Trophoblast cell (in vitro differentiated cells and primary cell): Measurements from ENCODE around the gene CDCP1.
"Not testable (repeated sequence)": the region's sequence is repeated elsewhere in the genome, so short reads cannot be mapped to it uniquely, and the experiment has no call there.

Source experiments
- DNase-seq, 2 donors: peaks; one replicate each; pipeline ENCODE4 v3.0.0-alpha.2; 2016
- H2AFZ ChIP-seq: 2 replicates; pipeline ENCODE4 v1.6.1; 2013; ENCODE audit warnings: low read length, moderate library complexity, mild to moderate bottlenecking; ENCODE audit not compliant: insufficient read depth, poor library complexity
- H2AK5ac ChIP-seq: 2 replicates; pipeline ENCODE4 v1.6.1; 2013; ENCODE audit warnings: mild to moderate bottlenecking, low read length
- H2BK120ac ChIP-seq: 2 replicates; pipeline ENCODE4 v1.6.1; 2013; ENCODE audit warnings: low read length, mild to moderate bottlenecking, moderate library complexity; ENCODE audit not compliant: insufficient read depth, poor library complexity
- H2BK12ac ChIP-seq: 2 replicates; pipeline ENCODE4 v1.6.1; 2013; ENCODE audit warnings: mild to moderate bottlenecking, low read length, moderate library complexity
- H2BK5ac ChIP-seq: 2 replicates; pipeline ENCODE4 v1.6.1; 2013; ENCODE audit warnings: low read length, low read depth, moderate library complexity, mild to moderate bottlenecking; ENCODE audit not compliant: poor library complexity
- H3K14ac ChIP-seq: 2 replicates; pipeline ENCODE4 v1.6.1; 2013; ENCODE audit warnings: mild to moderate bottlenecking, low read length
- H3K18ac ChIP-seq: 2 replicates; pipeline ENCODE4 v1.6.1; 2013; ENCODE audit warnings: mild to moderate bottlenecking, low read length
- H3K23ac ChIP-seq: 2 replicates; pipeline ENCODE4 v1.6.1; 2013; ENCODE audit warnings: low read length
- H3K27ac ChIP-seq: 2 replicates; pipeline ENCODE4 v1.5.1; 2013; ENCODE audit warnings: low read depth, mild to moderate bottlenecking, inconsistent platforms, low read length, moderate library complexity
- H3K27me3 ChIP-seq: 2 replicates; pipeline ENCODE4 v1.6.1; 2013; ENCODE audit warnings: inconsistent platforms, mild to moderate bottlenecking, low read length, moderate library complexity; ENCODE audit not compliant: insufficient read depth
- H3K36me3 ChIP-seq, 2 experiments: 1 replicate in 1 of 2; 2 replicates in 1 of 2; pipeline ENCODE4 v1.6.1; 2013; ENCODE audit warnings: low read length in 2 of 2, mild to moderate bottlenecking in 2 of 2, moderate library complexity in 1 of 2; ENCODE audit not compliant: insufficient read depth in 2 of 2, control insufficient read depth in 1 of 2
- H3K4ac ChIP-seq: 2 replicates; pipeline ENCODE4 v1.6.1; 2013; ENCODE audit warnings: low read depth, mild to moderate bottlenecking, low read length, moderate library complexity
- H3K4me1 ChIP-seq, 2 experiments: 1 replicate in 1 of 2; 2 replicates in 1 of 2; pipeline ENCODE4 v1.6.1; 2013; ENCODE audit warnings: low read length in 2 of 2, mild to moderate bottlenecking in 2 of 2, moderate library complexity in 1 of 2; ENCODE audit not compliant: insufficient read depth in 2 of 2, control insufficient read depth in 1 of 2
- H3K4me2 ChIP-seq: 2 replicates; pipeline ENCODE4 v1.6.1; 2013; ENCODE audit warnings: inconsistent platforms, mild to moderate bottlenecking, low read length, moderate library complexity
- H3K4me3 ChIP-seq: 2 replicates; pipeline ENCODE4 v1.5.1; 2013; ENCODE audit warnings: mild to moderate bottlenecking, low read depth, low read length, inconsistent platforms
- H3K79me1 ChIP-seq: one replicate; pipeline ENCODE4 v1.6.1; 2013; ENCODE audit warnings: low read length
- H3K79me2 ChIP-seq: 2 replicates; pipeline ENCODE4 v1.6.1; 2013; ENCODE audit warnings: low read length, mild to moderate bottlenecking; ENCODE audit not compliant: control insufficient read depth, insufficient read depth, poor library complexity
- H3K9ac ChIP-seq: 2 replicates; pipeline ENCODE4 v1.6.1; 2013; ENCODE audit warnings: mild to moderate bottlenecking, low read length
- H3K9me3 ChIP-seq: 2 replicates; pipeline ENCODE4 v1.6.1; 2013; ENCODE audit warnings: low read depth, mild to moderate bottlenecking, control low read depth, inconsistent platforms, low read length; ENCODE audit not compliant: insufficient read depth
- H4K12ac ChIP-seq: 2 replicates; pipeline ENCODE4 v1.6.1; 2013; ENCODE audit warnings: low read depth, mild to moderate bottlenecking, low read length, moderate library complexity
- H4K8ac ChIP-seq: 2 replicates; pipeline ENCODE4 v1.6.1; 2013; ENCODE audit warnings: low read depth, mild to moderate bottlenecking, low read length, moderate library complexity
- H4K91ac ChIP-seq: one replicate; pipeline ENCODE4 v1.6.1; 2013; ENCODE audit warnings: low read depth, mild to moderate bottlenecking, low read length, moderate library complexity
- WGBS: extraction: QIAGEN DNeasy Blood & Tissue Kit; methylation state at CpG from one replicate; pipeline ENCODE4 v1.1.7; 2013; ENCODE audit warnings: missing lambda C conversion rate; ENCODE audit not compliant: insufficient read length, insufficient coverage; ENCODE audit errors: extremely low coverage; 5-methylcytosine and 5-hydroxymethylcytosine counted together

Gene CDCP1

DNA sequence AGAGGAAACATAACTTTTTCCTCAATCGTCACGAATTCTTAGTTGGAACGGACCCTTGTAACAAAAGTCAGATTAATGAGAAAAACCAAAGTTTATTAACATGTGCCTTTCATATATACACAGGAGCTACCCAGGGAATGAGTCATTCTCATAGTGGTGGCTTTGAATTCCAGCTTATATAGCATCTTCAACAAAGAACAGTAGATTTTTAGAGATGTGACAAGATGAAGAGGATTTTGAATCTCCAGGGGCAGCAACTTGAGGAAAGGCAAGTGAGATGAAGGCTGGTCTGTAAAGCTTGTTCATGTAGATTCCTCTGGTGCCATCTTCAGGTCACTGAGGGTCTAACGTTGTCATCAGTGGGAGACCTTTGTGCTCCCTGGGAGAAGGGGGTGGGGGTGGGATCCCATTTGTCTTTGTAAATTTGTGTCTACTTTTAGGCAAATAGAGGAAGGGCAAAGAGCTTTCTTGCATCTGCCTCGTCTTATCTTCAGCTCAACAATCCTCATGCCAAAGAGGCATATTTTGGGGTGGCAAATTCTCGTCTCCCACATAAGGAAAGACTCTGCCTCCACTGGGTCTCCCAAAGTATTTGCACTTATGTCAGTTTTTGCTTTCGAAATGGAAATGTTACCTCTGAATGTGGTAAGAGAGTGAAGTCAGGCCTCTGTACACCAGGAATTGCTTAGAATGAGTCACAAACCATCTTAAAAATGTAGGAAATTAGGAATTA is 90.6 kb downstream of the CDCP1 start:
- Histone ChIP-seq H4K8ac (no peak overlapping the region), H3K18ac (no peak overlapping the region), H3K79me1 (no peaks in the 10 kb centered on the region), H3K4me1 (no peaks in the 10 kb centered on the region), H3K36me3 (no peaks in the 10 kb centered on the region), H3K23ac (no peak overlapping the region), H4K91ac (no peak overlapping the region), H2BK12ac (no peak overlapping the region), H2BK5ac (no peak overlapping the region), H3K4ac (no peak overlapping the region), H3K79me2 (no peaks in the 10 kb centered on the region), H2AFZ (no peak overlapping the region), H2AK5ac (no peak overlapping the region), H3K4me2 (no peak overlapping the region), H3K9ac (no peak overlapping the region), H3K27ac (no peak overlapping the region), H3K14ac (no peak overlapping the region), H3K27me3 (no peaks in the 10 kb centered on the region), H3K4me3 (no peak overlapping the region), H2BK120ac (no peak overlapping the region), H3K9me3 (no peaks in the 10 kb centered on the region), H4K12ac (no peak overlapping the region)
- peak in 1 of 2 donors; percentile 40 for DNase-seq
- no CpG with 5 or more reads among the region's 7 CpGs for WGBS

DNA sequence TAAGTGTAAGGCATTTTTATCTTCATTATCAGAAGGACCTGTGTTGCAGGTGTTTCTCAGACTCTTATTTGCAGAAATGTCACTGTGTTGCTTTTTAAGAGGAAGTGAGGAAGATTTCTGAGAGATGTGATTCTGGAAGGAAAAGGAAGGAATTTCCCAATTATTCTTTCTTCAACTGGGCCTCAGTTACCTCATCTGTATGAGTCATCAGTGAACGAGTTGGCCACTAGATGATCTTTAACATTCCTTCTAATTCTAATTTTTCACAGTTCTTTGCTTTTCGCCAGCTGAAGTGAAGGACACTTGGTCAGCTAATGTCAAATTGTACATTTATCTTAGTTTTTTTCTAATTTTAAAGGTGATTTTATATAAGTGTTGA is 91.2 kb downstream of the CDCP1 start:
- no peak overlapping the region for H4K8ac ChIP-seq
- no peak overlapping the region for H3K14ac ChIP-seq
- no peak overlapping the region for H2BK12ac ChIP-seq
- no peak overlapping the region for H2BK120ac ChIP-seq
- peak in 1 of 2 donors; percentile 67 for DNase-seq
- H3K79me2 ChIP-seq = no peaks in the 10 kb centered on the region
- no CpG with 5 or more reads among the region's 2 CpGs for WGBS
- H3K9ac ChIP-seq = no peak overlapping the region
- no peak overlapping the region for H2AK5ac ChIP-seq
- H3K4me3 ChIP-seq = no peak overlapping the region
- no peak overlapping the region for H4K12ac ChIP-seq
- H3K18ac ChIP-seq = no peak overlapping the region
- no peak overlapping the region for H2AFZ ChIP-seq
- H2BK5ac ChIP-seq = no peak overlapping the region
- no peaks in the 10 kb centered on the region for H3K27me3 ChIP-seq
- H4K91ac ChIP-seq = no peak overlapping the region
- no peak overlapping the region for H3K23ac ChIP-seq
- no peaks in the 10 kb centered on the region for H3K4me1 ChIP-seq
- H3K27ac ChIP-seq = no peak overlapping the region
- no peak overlapping the region for H3K4ac ChIP-seq
- no peaks in the 10 kb centered on the region for H3K36me3 ChIP-seq
- no peaks in the 10 kb centered on the region for H3K79me1 ChIP-seq
- no peak overlapping the region for H3K4me2 ChIP-seq
- H3K9me3 ChIP-seq = no peaks in the 10 kb centered on the region

DNA sequence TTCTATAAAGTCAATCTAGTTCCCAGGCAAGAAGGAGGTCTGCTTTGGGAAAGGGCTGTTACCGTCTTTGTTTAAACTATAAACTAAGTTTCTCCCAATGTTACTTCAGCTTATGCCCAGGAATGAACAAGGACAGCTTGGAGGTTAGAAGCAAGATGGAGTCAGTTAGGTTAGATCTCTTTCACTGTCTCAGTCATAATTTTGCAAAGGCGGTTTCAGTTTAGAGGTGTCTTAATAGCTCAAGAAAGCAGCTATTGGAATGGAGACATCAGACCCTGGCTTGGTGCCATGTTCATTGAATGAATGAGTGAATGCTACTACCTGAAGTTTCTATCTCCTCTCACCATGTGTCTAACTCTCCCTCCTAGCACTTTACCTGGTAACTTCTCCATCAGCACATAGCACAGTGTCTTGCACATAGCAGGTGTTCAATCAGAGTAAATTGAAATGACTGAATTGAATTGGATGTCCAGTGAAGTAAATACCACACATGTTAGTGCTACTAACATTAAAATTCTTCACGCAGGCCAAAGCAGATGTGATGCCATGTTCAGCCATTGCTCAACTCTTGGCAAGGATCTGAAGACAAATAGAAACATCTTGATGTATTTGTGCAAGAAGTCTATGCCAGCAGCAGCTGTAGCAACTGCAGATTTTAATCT is 91.9 kb downstream of the CDCP1 start:
- H3K4ac ChIP-seq = no peak overlapping the region
- no peak overlapping the region for H3K4me2 ChIP-seq
- H3K27ac ChIP-seq = no peak overlapping the region
- no peak overlapping the region for H2BK12ac ChIP-seq
- no peaks in the 10 kb centered on the region for H3K4me1 ChIP-seq
- H3K36me3 ChIP-seq = no peaks in the 10 kb centered on the region
- H3K9me3 ChIP-seq = no peaks in the 10 kb centered on the region
- H4K12ac ChIP-seq = no peak overlapping the region
- no peak overlapping the region for H2AFZ ChIP-seq
- no CpG with 5 or more reads among the region's 3 CpGs for WGBS
- no peaks in the 10 kb centered on the region for H3K79me1 ChIP-seq
- H3K27me3 ChIP-seq = no peaks in the 10 kb centered on the region
- H3K4me3 ChIP-seq = no peak overlapping the region
- no peak overlapping the region for H2AK5ac ChIP-seq
- no peak overlapping the region for H3K14ac ChIP-seq
- no peak overlapping the region for H3K23ac ChIP-seq
- no peak overlapping the region for H3K18ac ChIP-seq
- no peak overlapping the region for H2BK120ac ChIP-seq
- DNase-seq = peak in 1 of 2 donors; percentile 28
- H3K79me2 ChIP-seq = no peaks in the 10 kb centered on the region
- H4K91ac ChIP-seq = no peak overlapping the region
- no peak overlapping the region for H2BK5ac ChIP-seq
- H4K8ac ChIP-seq = no peak overlapping the region
- no peak overlapping the region for H3K9ac ChIP-seq

DNA sequence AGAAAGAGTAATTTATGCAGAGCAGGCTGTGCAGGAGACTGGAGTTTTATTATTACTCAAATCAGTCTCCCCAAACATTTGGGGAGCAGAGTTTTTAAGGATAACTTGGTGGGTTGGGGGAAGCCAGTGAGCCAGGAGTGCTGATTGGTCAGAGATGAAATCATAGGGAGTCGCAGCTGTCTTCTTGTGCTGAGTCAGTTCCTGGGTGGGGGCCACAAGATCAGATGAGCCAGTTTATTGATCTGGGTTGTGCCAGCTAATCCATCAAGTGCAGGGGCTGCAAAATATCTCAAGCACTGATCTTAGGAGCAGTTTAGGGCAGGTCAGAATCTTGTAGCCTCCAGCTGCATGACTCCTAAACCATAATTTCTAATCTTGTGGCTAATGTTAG is 92.4 kb downstream of the CDCP1 start:
- H2BK5ac ChIP-seq, H3K18ac ChIP-seq, DNase-seq, H3K4me3 ChIP-seq, H3K9ac ChIP-seq, H4K91ac ChIP-seq, H3K27me3 ChIP-seq, H4K12ac ChIP-seq, H3K36me3 ChIP-seq, H3K9me3 ChIP-seq, H2BK12ac ChIP-seq, H2AK5ac ChIP-seq, H2AFZ ChIP-seq, H3K14ac ChIP-seq, H2BK120ac ChIP-seq, H3K27ac ChIP-seq, H3K79me1 ChIP-seq, H3K79me2 ChIP-seq, H3K4ac ChIP-seq, H3K23ac ChIP-seq, H4K8ac ChIP-seq, H3K4me1 ChIP-seq, H3K4me2 ChIP-seq: not testable (repeated sequence)
- no CpG with 5 or more reads among the region's 1 CpG for WGBS
